GM13976 (cell line): ENCODE data around the gene ARG1.

Experiments used
- DNase-seq: peaks from one replicate; pipeline ENCODE4 v3.0.0; 2012; ENCODE audit warnings: low spot score
- CTCF ChIP-seq: IDR thresholded peaks from 2 replicates; pipeline ENCODE4 v1.5.1; 2012; ENCODE audit warnings: borderline replicate concordance, mild to moderate bottlenecking; ENCODE audit not compliant: insufficient read depth; ENCODE audit errors: extremely low read depth, missing control alignments, control extremely low read depth
- in situ Hi-C: fragments of 300-500 bp; cut with MboI; formaldehyde crosslinking; loops from one replicate; pipeline ENCODE4 v1.12.0; 2022; ENCODE audit warnings: low sequenced_read_pairs, mixed read lengths, inconsistent platforms; ENCODE audit not compliant: unreplicated experiment

Gene ARG1

GRCh38 chr6:131586543-131586942 lies 13.5 kb downstream of the ARG1 start:
- in situ Hi-C loops, result no loop called here
- no peak for DNase-seq
- no peak for TF ChIP-seq CTCF

DNA sequence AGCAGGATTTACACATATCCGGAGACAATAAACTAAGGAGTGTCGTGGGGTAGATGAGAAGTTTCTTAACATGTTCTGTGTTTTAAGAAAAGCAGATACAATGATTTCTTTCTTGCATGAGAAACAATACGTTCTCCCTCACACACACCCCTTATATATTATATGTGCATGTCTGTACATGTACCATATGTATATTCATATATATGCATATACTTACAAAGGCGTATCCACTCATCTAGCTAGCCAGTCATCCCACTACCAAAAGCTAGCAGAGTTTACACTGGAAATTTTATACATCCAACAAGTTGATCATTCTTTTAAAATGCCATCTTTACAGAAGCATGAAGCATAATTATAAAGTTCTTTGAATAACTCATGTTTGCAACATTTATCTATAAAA lies 14.9 kb downstream of the ARG1 start:
- in situ Hi-C loops, result no loop called here
- no peak for DNase-seq
- no peak for TF ChIP-seq CTCF

- DNase-seq, result no peak
- in situ Hi-C loops, result no loop called here
- no peak for TF ChIP-seq CTCF
These were observed 15.6 kb downstream of the ARG1 start for GRCh38 chr6:131588643-131589042.

- in situ Hi-C loops, result no loop called here
- DNase-seq, result no peak
- no peak for TF ChIP-seq CTCF
These were observed 19.9 kb downstream of the ARG1 start for GRCh38 chr6:131592935-131593334.

DNA sequence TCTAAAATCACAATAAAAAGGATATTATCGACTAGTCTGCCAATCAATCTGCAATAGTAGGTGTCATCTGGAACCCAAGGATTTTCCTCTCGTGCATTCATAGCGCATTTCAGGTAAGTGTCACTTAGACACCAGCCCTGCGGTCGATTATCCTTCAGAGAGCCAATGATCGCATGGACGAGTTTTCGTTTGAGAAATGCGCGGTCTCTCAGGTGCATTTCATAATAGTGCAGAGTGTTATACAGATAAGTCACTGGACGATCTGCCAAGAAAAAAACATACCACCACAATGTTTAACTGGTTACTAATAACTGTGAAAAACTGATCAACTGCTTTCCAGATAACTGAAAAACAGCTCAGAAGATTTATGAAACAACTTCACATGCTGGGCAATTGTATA lies 21.0 kb downstream of the ARG1 start:
- DNase-seq, result no peak
- TF ChIP-seq CTCF, result no peak
- in situ Hi-C loops, result no loop called here

DNA sequence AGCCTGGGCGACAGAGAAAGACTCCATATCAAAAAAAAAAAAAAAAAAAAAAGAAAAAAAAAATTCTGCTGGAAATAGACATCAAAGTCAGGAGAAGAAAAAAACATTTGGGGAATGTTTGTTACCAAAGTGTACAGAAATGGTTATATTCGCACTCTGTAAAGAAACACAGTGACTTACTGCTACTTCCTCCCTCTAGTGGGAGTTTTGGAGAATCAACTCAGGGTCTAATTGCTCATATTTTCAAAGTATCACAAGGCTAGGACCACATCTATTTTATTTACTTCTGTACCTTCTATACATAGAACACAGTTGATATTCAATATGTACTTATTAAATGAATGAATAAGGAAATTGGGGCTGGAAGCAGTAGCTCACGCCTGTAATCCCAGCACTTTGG lies 24.4 kb downstream of the ARG1 start:
- in situ Hi-C loops, result no loop called here
- no peak for TF ChIP-seq CTCF
- DNase-seq, result no peak

- in situ Hi-C loops, result no loop called here
- no peak for DNase-seq
- no peak for TF ChIP-seq CTCF
These were observed 27.7 kb downstream of the ARG1 start for GRCh38 chr6:131600716-131601115.
